HG02678 (cell line): Measurements from ENCODE around the gene AFAP1L2.
"Not testable (repeated sequence)": the region's sequence is repeated elsewhere in the genome, so short reads cannot be mapped to it uniquely, and the experiment has no call there.

ENCODE experiments used
- ATAC-seq: cut with Tn5 transposase; IDR thresholded peaks from one replicate; pipeline ENCODE4 v1.9.1; 2021; ENCODE audit warnings: mild to moderate bottlenecking, moderate library complexity; ENCODE audit not compliant: unreplicated experiment

Gene AFAP1L2

DNA sequence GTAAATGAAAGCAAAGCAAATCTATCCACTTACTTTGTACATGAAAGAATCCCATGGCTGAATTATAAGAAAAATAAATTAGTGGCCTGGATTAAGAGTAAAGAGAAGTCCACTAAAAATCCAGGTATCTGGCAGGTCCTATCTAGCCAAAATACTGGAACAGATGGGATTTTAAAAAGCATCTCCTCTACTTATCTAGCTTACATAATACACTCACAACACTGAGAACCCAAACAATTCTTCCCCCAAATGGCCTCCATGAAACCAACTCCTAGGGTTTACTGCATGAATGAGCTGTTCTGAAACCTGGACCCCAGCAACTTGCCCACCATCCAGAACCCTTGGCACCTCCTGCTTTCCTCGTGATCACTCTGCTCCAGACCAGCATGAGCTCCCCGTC, 61.3 kb downstream of the AFAP1L2 start:
- ATAC-seq, result no peak

DNA sequence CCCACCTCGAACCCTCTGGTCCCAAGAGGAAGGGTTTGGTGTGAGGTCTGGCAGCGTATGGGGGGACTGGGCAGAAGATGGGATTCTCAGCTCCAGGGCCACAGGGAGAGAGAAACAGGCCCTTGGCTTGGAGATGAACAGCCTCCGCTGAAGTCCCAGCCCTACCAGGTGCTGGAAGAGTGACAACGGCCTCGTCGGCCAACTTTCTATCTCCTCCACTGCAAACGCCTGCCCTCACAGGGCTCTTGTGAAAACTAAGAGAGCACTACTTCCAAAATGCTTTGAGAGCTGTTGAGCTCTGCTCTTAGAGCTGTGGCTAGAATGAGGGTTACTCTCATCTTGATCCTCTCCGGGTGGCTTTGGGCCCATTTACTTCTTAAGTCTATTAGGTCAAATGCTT, 63.5 kb downstream of the AFAP1L2 start:
- ATAC-seq, result no peak

DNA sequence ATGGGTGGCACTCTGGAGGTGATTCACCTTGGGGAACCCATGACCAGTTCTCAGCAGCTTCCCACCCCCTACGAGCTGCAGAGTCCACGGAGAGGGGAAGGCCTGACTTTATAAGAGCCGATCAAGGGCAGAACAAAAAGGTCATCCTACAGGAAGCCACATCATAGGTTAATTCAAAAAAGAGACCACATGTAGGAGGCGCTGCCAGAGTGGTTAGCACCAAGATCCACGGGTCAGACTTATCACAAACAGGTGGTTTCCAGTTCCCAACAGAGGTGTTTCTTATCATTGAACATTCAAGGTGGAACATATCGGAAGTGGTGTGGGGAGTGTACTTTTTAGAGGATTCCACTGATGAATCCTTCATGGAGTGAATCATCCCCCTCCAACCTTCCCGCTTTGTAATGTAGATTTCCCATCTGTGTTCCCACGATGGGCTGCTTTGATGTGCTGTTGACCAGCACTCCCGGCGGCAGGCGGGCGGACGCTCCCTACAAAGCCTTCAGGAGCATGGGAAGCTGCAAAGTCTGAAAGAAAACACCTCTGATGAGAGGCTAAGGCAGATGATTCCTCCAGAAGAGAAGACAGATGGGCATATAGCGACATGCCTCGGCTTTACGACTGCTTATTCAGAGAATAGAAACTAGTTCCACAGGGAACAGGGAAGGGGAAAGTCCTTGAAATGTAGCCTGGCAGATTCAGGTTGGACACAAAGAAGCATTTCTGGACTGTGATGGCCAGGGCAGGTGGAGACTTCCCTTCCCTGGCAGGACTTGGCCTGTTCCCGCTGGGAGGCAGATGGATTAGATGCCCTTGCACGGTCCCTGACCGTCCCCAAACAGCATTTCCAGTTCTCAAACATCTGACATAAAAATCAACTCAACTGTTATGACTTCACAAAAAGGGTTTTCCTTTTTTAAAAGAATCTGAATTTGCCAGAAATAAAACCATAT, 66.5 kb downstream of the AFAP1L2 start:
- ATAC-seq, result no peak

DNA sequence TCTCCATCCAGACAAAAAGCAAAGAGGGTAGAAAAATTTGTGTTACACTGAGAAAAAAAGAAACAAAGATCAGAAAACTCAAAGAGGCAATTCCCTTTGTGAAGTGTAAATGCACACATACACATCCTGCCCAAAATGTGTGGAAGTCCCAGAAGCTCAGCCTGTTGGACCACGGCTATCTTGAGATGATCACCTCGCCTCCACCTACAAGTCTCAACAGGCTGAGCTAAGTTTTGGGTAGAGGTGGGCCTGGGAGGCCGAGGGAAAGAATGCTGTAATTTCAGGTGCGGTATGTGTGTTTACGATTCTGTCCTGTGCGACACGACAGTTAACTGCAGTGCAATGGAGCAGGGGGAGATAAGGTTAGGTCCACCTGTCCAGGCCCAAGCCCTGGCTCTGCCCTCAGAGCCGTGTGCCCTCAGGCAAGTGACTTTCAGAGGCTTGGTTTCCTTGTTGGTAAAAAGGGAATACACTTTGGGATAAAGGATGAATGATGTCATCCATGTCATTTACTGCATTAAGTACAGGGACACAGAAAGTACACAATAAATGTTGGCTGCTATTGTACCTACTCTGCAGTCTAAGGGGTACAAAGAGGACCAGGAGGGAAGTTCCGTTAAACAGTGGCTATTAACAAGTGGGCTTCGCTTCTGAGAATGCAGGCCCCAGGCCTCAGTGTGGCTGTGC, 67.3 kb downstream of the AFAP1L2 start:
- no peak for ATAC-seq

DNA sequence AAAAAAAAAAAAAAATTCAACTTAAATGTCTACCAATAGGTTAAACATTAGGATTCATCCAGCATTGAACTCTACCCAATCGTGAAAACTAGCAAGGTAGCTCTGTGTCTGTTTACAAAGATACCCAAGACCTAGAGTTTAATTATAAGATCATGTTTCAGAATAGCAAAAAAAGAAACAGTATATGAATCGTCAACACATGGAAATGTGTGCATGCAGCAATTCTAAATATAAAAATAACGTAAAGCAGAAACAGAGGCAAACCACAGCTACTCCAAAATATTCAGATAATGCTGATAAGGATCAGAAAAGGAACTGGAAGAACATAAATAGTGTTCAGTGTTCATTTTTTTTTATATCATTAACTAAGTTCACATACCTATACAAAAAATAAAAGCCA, 68.7 kb downstream of the AFAP1L2 start:
- no peak for ATAC-seq

DNA sequence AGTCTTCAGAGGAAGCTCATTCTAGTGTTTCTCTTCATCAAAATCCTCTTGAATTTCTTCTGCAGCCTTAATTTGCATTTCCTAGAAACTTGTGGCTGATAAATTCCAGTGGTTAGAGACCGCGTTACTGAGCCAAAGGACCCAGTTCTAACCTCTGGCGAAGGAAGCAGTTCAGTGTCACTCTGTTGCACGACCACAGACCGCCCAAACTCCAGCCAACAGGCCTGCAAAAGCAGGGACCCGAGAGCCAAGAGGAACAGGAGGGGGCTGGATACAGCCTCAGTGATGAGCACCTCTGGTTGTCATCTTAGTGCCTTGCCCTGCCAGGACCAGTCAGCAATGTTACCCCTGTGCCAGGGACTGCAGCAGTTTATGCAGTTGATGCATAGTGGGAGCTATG, 70.0 kb downstream of the AFAP1L2 start:
- no peak for ATAC-seq

DNA sequence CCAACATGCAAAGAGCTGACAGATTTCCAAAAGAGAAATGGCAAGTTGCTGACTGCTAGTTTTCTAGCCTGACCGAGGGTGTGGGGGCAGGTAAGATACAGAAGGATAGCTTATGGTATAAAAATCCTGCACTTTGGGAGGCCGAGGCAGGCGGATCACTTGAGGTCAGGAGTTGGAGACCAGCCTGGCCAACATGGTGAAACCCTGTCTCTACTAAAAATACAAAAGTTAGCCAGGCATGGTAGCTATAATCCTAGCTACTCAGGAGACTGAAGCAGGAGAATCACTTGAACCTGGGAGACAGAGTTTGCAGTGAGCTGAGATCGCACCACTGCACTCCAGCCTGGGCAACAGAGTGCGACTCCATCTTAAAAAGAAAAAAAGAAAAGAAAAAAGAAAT, 70.9 kb downstream of the AFAP1L2 start:
- not testable (repeated sequence) for ATAC-seq

DNA sequence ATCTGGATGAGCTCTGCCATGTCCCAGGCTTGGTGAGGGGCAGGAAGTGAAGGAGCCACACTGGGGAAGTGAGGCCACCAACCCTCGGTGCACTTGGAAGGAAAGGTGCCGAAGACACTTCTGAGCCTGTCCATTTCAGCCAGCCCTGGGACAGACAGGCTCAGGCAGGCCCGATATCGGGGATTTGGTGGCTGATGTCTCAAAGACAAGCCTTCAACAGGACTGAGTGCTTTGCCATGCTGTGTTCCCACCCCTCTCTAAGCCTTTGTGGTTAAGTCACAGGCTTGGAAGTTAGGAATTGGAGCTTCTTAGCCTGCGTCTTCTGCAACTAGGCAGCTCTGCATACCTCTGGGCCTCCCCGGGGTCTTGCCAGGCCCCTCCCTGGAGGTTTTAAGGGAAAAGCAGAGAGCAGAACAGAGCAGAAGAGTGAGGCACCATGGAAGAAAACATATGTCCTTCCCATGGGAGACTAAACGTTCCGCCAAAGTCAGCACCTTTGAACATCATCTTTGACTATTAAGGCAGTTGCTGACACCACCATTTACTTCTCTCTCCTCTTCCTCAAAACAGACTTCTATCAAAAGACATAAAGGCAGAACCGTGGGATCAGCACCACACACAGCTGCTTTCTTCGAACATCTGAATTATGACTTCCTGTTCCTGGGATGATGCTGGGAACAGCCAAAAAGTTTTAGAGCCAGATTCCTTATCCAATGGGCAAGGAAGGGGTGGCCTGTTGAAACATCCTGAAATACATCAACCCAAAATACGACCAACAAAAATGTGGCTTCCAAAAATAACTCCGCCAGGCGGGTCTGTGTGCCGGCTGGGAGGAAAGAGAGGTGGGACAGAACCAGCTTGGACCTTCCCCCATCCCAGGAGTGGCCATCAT, 71.8 kb downstream of the AFAP1L2 start:
- no peak for ATAC-seq

DNA sequence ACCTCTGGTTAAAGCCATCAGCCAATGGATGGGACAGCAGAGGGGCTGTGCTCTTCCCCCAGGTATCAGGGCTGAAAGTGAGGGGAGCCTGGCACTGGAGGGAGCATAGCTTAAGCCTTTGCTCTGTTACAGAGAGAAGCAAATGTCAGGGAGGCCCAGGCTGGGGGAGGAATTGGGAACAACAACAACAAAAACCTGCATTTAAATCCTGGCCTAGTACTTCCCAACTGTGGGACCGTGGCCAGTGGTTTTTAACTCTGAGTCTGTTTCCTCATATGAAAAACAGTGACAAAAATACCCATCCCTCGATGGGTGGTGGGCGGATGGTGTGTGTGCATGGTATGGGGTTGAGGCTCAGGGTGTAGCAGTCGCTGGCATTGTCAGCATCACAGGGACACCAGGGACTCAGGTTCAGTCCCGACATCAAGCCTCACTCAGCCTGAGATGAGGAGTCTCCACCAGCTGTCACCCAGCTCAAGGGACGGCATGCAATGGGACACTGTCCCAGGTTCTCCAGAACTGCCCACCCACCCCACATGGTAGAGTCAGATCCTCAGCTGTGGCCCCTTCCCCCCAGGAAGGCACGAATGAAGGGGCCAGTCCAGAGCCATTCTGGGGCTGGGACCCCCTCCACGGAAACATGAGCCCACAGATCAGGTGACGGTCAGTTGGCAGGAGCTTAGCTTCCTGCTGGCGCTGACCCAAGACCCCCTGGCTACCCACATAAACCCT, 74.5 kb downstream of the AFAP1L2 start:
- ATAC-seq, result no peak

DNA sequence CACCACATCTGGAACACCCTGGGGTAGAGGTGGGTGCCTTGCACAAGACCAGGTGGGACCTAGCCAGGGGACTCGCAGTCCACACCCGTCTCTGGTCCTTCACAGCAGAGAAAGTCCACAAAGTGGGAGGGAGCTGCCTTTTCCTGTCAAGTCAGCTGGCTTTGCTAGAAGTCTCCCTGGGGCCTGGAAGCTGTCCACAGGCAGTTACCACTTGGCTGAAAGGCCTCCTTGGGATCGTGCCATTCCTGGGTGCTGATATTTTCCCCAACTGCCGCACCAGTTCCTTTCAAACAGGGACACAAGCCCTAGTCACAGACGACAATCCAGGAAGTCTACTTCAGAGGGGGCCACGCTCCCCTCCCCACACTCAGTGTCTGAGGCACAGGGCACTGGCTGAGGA, 75.4 kb downstream of the AFAP1L2 start:
- ATAC-seq, result no peak

DNA sequence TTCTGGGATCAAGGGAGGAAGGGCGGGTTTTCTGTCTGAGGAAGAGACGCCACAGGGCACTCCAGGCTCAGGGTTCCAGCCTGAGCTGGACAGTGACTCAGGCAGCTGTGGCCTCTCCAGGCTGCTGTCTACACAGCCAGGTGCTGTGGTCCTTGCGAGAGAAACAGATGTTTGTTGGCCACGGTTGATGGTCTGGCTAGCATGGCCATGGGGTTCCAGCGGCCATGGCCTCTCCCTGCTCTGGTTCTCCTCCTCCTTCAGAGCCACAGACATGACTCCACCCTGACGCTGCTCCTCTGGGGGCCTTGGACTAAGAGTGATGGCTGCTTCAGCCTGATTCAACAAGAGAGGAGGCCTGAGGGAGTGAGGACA, 75.9 kb downstream of the AFAP1L2 start:
- no peak for ATAC-seq

DNA sequence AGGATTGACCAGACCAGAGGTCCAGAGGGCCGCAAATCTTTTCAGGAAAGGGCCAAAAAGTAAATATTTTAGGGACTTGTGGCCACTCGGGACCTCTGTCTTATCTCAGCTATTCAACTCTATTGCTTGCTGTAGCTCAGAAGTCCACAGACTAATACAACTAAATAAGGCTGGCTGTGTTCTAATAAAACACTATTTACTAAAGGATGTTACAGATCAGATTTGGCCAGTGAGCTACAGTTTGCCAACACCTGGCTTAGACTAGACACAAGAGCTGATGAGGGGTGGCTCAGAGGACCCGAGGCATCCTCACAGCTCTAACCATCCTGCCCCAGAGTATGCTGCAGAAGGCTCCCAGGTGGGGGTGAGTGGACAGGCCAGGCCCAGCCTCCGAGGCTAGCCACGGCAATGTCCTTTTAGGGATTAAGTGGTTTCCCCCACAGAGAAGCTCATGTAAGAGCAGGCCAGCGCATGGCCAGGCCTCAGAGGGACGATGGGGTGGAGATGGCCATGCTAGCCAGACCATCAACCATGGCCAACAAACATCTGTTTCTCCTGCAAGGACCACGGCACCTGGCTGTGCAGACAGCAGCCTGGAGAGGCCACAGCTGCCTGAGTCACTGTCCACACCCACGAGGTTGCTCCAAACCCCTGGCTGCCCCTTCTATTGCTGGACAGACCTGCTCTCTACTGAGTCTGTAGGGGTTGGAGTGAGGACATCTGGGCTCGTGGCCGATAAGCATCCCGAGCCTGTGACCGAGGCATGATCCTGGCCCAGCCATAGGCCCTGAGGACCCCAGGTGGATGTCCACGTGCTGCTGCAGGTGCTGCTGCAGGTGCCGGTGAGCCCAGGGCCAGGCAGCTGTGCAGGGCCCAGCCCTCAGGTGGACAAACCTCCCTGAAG, 76.5 kb downstream of the AFAP1L2 start:
- ATAC-seq, result no peak

DNA sequence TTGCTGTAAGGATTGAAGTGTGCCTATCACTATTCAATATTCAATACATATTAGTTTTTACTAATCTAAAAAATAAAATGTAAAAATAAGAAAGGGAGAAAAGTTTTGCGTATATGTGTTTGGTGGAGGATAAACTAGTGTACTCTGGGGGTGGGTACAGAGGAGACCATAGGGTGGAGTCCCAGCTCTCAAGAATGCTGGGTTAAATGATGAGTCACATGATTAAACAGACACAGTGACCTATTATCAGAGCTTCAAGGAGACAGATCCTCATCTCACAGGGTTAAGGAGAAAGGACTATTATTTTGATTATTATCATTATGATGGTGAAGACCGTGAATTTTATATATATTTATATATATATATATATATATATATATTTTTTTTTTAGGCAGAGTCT, 77.5 kb downstream of the AFAP1L2 start:
- no peak for ATAC-seq

DNA sequence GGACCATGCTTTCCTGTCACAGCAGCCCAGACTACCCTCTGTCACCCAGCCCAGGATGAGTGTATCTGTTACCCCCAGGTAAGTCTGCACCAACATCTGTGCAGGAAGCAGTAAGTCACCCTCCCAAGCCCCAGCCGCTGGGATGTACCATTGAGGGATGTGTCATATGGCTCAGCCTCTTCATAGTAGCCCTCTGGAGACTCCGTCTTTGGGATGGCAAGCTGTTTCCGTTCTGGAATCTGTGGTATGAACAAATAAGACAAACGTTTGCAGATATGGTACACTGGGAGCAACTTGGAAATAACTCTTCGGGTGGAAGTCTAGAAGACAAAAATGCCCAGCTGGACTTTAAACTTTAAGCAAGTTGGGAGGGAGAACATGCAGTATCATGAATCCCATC, 81.3 kb downstream of the AFAP1L2 start:
- no peak for ATAC-seq

DNA sequence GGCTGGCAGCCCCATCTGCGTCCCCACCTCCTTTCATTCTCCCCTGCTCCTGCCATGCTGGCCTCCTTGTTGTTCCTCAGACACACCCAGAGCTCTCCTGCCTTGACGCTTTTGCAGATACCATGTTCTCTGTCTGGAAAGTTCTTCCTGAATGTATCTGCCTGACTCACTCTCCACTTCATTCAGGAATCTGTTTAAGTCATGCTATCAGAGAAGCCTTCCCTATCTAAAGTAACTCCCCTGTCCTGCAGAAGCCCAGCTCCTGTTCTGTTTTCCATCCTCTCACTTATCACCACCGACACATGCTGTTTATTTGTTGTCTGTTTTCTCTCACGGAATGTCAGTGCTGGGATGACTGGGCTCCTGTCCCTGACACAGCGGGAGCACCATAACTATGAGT, 82.0 kb downstream of the AFAP1L2 start:
- ATAC-seq, result no peak

DNA sequence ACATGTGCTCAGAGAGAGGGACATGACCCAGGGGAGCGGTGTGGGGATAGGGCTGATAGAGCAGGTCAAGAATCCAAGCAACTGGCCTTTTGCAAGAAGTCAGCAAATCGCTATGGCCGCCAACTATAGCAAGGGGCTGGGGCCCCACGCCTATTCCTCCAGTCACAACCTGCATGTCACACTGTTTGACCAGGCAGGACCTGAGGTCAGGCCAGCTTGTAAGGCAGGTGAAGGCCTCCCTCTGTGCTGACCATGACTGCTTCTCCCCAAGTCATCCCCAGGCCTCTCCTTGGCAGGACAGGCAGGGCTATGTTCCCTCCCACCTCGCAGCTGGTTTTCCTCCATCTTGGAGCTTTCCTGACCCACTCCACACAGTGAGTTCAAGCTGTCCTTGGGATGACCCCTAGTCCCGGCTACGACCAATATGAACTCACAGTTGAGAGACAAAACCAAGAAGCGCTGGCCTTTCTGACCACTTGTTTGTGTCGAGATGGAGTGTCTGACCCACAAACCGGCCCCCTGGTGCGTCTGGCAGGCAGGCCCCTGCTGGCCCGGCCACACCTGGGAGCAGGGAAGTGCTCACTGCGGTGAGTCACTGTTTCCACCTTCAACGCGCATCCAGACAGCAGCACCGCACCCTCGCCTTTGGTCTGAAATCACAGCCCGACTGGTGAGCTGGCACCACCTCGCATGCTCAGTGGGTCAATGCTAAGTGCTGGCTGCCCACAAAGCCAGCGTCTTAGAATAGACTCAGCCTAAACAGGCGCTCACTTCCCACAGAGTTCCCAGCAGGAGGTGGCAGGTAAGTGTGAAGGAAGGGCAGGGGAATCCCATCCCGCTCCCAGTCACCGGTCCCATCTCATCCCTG, 83.8 kb downstream of the AFAP1L2 start:
- no peak for ATAC-seq

DNA sequence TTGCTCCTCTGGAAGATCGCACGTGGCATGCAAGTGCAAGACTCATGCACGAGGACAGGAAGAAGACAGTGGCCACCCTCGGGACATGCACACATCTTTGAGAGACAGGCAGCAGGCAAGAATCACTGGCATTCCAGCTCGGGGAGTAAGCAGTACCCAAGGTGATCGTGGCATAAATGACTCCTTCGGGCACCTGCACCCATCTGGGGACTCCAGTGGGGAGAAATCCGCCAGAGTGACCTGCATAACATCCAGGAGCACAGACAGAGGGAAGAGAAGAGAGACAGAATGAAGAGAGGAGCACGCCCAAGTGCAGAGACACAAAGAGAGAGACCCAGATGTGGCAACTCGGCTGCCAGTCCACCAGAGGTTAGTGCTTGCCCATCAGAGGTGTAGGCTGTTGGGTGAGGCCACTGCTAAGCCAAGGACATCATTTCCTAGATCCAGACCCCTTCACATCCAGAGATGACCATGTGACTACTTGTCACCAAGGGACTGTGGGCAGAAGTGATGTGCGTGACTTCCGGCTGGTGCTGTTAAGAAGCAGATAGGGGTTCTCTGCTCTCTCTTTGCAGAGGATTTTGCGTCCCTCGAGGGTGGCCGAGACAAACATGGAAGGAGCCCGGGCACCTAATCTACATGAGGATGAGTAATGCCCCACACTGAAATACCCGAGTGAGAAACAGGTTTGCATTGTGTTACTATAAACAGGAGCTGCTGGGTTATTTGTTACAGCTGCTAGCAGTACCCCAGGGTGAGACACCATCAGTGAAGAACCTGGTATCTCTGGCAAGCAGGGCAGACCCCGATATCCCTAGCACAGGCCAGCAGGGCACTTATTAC, 84.7 kb downstream of the AFAP1L2 start:
- ATAC-seq, result no peak

DNA sequence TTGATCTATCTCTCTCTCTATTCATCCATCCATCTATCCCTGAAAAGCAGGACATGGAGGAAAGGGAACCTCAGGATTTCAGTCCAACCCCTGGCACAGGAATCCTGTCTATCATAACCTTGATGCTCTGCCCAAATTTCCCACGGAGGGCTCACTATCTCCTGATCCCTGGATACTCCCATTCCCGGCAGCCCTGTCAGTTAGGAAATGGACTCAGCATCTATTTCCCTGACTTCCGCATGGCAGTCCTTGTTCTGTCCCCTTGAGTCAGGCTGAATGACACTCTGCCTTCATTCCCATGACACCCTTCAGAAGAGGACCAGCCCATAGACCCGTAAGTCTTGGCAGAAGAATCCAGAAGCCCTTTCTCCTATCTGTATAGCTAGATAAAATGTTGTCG, 87.6 kb downstream of the AFAP1L2 start:
- no peak for ATAC-seq
